GM21717 (cell line): ENCODE measurements around the gene MYL6B.
"Not testable (repeated sequence)": the region's sequence is repeated elsewhere in the genome, so short reads cannot be mapped to it uniquely, and the experiment has no call there.

Source experiments
- ATAC-seq: cut with Tn5 transposase; IDR thresholded peaks from one replicate; pipeline ENCODE4 v1.9.1; 2021; ENCODE audit warnings: mild to moderate bottlenecking, moderate library complexity; ENCODE audit not compliant: unreplicated experiment

The MYL6B gene

DNA sequence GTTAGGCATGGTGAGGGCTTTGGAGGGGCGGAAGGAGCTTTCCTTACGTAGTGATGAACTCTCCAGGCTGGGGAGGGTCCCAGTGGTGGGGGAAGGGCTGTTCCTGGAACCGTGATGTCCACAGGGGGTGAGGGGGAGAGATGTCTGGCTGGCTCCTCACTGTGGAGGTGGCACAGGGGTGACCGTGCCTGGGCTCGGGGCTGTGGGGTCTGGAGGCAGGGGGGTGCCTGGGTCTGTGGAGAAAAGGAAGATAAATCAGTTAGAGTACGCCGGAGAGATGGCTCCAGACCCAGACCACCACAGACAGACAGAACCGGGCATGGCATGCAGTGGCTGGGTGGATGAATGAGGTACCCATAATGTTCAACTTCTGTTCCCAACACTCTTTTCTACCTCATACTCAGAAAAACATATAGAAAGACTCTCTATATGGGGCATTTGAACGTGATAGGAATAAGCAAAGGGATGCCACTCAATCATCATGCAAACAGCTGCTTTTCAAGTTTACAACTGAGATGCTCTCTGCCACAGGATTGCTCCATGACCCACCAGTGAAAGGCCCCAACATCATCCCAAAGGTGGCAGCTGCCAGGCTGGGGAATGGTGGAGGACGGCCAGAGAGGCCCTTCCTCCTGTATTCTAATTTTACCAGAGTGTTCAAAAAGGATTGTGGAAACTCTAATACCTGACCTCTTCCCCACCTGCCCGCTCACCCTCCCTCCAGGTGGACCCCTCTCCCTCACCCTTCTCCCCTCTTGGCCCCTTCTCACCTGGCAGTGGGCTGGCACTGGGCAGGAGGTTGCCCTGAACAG, 11.4 kb downstream of the MYL6B start:
- ATAC-seq: no peak

DNA sequence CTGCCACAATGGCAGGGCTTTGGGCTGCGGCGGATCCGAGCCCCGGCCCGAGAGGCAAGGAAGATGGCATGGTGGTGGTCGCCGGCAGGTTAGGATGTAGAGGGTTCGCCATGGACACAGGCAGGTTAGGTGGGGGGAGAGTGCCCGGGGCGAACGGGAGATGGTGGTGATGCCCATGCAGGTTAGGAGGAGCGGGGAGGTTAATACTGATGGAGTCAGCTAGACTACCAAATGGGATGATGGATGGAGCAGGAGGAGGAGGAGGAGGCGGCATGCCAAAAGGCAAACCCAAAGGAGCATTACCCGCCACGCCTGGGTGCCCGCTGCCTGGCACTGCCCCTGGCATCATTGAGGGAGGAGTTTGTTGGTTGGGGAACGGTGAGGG, 11.9 kb downstream of the MYL6B start:
- ATAC-seq: no peak

DNA sequence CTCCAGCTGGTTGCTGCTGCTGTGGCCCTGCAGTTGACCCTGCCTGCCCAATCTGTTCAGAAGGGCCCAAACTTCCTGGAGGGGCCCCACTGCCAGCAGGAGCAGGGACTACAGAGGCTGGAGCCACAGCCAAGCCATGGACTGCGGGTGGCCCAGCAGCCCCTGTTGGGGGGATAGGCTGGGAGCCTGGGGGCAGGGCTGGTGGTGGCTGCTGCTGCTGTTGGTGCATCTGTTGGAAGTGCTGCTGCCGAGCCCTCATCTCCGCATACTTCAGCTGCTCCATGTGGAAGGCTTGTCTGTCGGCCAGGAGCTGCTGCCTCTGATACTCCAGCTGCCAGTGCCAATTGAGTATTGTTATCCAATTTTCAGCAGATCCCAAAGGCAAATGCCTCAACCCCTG, 13.0 kb downstream of the MYL6B start:
- ATAC-seq: no peak

DNA sequence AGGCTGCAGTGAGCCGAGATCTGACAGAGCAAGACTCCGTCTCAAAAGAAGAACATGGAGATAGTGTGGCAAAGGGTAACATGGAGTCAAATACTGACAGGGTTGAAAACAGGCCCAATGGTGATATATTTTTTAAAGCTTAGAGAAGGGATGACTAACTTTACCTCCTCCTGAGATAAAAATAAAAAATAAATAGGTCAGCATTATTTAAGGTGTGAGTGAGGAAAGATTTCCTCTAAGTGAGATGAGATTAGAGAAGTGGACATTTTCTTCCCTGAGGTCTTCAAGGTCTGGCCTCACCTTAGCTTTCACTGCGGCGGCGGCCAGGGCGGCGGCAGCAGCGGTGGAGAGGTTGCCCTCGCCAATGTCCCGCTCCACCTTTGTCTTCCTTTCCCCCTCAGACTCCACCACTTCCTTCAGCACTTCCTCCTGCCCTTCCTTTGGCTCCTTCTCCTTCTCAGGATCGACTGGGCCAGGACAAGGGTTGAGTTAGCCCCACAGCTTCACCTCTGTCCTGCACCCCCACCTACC, 16.9 kb downstream of the MYL6B start:
- no peak for ATAC-seq

DNA sequence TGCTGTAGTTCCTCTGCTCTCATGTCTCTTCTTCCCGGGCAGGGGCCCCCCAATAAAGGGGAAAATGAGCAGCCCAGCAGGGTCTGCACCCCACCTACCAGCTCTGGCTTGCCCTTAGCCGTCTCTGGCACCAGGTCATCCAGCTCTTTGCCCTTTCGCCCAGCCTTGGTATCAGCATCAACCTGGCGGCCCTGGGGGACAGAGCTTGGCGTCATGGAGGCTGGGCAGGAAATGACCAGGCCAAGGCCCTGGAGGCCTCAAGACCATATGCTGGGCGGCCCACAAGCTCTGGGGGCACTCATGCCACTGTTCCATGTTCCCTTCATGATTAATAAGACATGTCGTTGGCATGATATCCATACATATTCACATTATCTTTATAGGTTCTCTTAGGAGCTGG, 20.5 kb downstream of the MYL6B start:
- no peak for ATAC-seq

DNA sequence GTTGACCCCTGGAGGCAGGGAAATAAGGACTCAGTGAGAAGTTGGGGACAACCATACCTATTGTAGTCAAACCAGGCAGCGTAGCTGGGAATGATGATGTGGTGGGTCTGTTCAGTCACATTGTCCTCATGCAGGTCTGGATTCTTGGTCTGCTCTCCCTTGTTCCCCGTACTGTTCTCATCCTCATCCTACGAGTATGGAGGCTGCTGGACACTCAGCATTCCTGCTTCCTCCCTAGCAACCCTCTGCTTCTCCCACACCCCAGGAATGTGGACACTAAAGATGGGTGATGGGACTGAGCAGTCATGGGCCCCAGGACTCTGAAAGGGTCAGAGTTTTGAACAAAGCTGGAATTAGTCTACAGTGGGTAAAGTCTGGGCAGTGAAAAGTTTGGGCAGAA, 26.0 kb downstream of the MYL6B start:
- ATAC-seq: no peak

DNA sequence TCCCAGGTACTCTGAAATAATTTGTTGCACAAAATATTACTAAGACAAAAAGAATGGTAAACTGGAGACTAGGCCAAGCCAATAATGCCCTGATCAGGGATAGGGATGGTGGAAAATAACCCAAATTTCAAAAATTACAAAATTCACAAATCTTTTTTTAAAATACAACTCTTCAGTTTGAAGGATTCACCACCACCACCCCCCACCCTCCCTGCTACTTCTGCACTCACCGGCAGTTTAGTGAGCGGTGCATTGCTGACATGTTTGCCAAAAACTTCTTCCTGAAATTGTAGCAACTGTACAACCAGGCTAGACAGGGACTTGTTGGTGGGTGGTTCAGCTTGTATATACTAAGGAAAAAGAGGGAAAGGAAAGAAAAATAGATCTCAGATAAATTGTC, 34.6 kb downstream of the MYL6B start:
- ATAC-seq: no peak

DNA sequence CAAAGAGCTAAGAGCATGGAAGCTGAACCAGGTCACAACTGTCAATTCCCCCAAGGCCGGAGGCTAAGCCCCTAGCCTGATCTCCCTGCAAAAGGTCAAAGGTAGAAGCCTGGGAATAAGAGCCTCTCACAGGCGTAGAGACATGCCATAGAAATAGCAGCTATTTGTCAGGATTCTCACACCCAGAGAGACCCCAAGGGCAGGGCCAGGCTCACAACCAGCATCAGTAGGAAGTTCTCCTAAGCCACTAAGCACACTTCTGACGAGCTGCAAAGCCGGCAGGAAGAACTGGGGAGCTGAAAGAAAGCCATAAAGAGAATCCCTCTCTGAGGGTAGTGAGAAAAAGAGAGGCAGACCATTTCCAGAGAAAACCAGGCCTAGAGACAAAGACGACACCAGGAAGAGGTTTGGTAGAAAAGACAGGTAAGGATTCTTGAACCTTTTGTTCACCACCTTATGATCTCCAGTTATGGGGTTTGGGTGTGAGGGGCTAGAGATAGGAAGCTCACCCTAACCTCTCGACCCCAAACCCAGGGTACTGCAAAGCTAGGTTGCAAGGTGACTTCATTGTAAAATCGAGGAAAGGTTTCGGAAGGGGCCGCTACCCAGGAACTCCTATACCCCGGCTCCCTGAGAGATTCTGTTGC, 35.9 kb downstream of the MYL6B start:
- ATAC-seq: no peak

DNA sequence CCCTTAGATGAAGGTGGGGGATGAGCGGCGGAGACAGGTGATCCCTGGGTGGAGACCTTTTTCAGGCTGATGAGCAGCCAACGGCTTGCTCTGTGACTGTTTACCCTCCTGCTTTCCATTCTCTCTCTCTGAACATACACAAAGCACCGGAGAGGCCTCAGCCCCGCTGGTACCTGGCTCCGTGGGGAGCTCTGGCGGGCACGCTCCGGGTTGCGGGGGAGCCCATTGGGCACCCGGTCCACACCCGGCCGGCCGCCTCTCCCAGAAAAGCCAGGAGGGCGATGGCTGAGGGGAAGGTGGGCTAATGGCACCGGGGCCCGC, 36.4 kb downstream of the MYL6B start:
- ATAC-seq: no peak

DNA sequence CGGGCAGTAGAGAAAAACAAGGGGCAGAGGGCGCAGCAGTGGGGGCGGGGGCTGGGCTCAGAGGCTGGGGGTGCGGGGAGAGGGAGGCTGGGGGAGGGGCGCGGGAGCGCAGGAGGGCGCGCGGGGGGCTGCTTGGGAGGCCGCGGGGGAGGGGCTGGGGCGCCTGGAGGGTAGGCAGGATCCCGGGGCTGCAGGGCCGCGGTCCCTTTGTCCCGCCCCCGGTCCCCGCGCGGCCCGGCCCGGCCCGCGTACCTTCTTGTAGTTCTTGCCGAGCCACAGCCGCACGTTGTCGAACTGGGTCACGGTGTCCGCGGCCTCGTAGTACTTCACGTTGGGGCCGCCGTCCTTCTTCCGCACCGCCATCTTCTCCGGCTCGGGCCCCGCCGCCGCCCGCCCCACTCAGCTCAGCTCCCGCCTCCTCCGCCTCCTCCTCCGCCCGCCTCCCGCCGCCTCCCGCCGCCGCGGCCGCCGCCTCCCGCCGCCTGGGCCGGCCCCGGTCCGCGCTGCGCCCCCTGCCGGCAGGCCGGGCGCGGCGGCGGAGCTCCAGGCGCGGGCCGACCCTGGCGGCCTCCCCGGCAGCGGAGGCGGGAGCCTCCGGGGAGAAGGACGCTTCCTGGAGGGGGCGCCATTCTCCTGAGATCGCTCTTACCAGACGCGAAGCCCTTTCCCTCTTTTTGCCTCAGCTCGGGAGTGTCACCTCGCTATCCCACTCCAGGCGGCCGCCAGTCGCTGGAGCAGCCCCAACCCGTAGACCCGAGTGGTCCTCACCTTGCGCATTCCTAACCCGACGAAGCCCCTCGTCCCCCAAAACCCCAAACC, 36.9 kb downstream of the MYL6B start, which contains the start of gene SMARCC2:
TSS of gene SMARCC2 (minus strand) at position 385 of the 819 bp plus-strand sequence. CDS start at position 363, 22 bp downstream.
- peak; percentile 64 for ATAC-seq

DNA sequence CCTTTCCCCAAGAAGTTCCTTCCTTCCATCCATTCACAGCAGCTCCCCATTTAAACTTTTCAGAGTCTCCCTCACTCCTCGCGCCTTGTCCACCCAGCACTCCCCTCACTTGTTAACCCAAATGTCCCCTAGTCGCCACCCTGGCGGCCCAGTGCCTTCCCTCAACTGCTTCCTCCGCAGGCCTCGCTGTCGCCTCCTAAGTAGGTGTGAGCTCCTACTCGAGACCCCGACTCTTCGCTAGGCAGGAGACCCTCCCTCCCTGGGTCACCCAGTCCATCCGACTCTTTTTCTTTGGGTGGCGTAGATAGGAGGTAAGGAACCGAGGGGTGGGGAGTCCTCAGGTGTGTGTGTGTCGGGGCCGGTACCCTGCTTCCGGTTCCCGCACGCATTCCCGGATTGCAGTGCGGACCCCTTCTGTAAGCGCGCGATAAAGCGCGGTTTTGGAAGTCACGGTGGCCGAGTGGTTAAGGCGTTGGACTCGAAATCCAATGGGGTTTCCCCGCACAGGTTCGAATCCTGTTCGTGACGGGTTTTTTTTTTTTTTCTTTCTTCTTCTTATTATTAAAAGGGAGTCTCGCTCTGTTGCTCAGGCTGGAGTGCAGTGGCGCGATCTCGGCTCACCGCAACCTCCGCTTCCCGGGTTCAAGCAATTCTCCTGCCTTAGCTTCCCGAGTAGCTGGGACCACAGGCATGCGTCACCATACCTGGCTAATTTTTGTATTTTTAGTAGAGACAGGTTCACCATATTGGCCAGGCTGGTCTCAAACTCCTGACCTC, 37.7 kb downstream of the MYL6B start:
- peak; percentile 35 for ATAC-seq

DNA sequence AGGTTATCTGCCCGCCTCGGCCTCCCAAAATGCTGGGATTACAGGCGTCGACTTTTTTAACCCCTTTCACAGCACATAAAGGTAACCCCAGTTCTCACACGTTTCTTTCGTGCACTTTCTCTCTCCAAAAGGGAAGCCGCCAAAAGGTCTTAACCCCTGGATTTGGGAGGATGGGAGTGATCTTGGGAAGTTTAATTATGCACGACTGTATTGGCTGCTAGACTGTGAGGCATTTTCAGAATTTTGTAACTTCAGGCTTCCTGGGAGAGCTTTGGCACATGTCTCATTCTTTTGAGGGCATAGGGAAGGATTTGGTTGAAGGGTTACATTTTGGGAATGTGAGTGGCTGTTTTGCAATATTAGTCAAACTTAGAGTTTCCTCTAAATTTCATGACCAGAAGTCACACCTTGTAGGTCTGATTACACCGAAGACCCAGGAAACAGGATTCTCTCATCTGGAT, 38.3 kb downstream of the MYL6B start:
- ATAC-seq: no peak

DNA sequence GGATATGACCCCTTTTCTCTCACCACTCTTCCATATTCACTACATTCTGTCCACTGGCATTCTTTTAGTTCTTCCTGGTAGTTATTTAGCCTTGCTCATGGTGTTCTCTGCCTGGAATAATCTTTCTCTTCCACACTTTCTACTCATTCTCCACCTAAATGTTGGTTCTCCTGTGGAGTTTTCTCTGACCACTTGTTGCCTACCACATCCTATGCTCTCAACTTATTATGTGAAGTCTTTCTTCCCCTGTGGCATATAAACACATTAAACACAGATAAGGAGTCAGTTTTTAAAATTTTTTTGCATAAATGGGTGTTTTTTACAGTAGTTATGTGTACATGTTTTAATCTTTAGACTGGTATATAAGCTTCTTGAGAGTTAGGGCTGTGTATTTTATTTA, 40.2 kb downstream of the MYL6B start:
- ATAC-seq: no peak

DNA sequence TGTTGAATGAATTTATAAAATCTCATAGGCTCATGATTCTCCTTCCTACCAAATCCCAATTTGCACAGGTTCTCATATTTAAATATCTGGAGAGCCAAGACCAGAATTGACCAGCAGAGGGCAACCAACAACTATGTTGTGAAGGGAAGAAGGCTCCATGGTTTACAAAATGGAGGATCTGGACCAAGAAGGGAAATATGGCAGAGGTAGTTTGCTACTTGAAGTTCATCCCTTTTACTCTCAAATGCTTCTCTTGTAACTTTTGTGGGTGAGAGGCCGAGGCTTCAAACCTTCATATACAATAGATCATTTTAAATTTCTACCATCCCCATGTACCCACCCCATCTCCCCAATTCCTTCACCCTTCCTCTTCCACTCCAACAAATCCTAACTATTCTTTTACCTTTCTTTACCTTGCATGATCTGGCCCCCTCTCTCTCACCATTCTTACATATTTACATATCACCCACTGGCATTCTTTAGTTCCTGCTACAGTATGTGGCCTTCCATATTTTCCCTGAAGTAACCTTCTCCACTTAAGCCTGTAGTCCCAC, 40.7 kb downstream of the MYL6B start:
- no peak for ATAC-seq

DNA sequence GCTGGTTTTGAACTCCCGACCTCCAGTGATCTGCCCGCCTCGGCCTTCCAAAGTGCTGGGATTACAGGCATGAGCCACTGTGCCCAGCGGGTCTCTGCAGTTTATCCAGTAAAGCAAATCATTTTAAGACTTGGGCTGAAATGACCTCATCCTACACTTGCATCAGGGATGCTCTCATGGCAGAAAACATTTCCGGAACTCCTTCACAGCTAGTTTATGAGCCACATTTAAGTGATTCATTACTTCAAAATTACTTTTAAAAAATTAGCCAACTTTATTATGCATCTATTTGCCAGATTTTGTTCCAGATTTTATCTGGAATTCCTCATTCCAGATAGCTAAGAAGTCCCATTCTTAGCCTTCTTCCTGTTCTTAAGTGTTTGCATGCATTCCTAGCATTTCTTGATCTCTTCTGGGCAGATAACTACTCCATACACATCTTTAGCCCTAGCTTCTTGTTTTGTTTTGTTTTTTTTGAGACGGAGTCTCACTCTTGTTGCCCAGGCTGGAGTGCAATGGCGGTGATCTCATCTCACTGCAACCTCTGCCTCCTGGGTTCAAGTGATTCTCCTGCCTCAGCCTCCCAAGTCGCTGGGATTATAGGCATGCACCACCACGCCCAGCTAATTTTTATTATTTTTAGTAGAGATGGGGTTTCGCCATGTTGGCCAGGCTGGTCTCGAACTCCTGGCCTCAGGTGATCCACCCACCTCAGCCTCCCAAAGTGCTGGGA, 44.6 kb downstream of the MYL6B start:
- ATAC-seq: not testable (repeated sequence)

DNA sequence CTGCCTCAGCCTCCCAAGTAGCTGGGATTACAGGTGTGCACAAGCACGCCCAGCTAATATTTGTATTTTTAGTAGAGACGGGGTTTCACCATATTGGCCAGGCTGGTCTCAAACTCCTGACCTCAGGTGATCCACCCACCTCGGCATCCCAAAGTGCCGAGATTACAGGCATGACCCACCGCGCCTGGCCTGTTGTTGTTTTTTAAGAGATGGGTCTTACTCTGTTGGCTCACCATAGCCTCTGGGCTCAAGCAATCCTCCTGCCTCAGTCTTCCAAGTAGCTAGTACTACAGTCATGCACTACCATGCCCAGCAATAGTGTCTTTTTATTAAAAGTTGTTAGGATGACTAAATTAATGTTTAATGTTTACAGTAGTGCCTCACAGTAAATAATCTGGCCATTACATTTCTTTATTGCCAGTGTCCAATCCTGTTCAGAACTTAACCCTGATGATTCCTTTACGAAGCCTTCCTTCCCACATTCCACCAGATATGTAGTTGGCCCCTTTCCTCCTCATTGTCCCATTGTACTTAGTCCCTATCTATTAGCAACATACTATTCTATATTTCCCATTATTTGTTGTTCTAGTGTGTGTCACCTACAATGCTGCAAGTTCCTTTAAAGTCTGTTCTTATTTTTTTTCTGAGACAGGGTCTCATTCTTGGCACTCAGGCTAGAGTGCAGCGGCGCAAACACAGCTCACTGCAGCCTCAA, 45.7 kb downstream of the MYL6B start:
- ATAC-seq: no peak

DNA sequence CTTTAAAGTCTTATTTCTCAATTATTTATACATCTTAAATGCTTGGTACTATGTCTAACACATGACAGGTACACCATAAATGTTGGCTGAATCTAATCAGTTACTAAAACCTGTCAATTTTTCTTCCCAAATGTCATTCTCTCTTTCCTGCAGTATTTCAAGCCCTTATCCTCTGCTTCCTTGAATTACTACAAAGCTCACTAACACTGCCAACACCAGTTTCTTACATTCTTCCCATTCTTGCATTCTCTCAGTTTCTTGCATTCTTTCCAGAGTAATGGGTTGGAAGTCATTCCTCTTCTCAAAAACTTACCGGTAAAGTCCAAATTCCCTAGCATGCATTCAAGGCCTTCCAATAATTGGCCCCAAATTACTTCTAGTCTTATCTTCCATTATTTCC, 46.4 kb downstream of the MYL6B start:
- ATAC-seq: no peak

DNA sequence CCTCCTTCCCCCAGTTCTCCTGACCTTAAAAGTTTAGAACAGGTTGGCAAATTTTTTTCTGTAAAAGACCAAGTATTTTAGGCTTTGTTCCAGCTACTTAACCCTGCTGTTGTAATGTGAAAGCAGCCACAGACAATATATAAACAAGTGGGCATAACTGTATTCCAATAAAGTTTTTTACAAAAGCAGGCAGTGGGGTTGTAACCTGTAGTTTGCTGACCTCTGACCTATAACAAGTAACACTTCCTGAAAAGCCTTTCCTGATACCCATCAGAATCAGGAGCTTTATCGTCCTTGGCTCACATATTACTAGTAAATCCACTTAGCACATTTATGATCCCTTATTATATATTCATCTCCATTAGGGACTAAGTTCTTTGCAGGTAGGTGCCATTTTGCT, 50.0 kb downstream of the MYL6B start:
- no peak for ATAC-seq

DNA sequence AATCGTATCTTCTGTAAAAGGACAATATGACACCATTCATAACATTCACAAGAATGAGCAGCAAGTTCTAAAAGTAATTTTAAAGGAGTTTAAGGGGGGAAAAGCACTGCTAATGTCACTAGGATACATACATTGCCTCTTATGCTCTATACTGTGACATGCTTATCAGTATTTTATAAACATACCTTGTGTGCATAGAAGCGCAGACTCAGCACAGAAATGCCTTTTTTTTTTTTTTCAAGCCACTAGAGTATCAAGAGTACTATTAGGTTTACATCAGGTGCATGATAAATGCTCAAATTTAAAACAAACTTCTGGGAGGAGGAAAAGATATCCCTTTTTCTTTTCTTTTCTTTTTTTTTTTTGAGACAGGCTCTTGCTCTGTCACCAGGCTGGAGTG, 50.5 kb downstream of the MYL6B start:
- ATAC-seq: no peak
